COR-L47 (cell line): ENCODE measurements around the gene VANGL1.
"Not testable (repeated sequence)": the region's sequence is repeated elsewhere in the genome, so short reads cannot be mapped to it uniquely, and the experiment has no call there.

Source experiments
- DNase-seq: peaks from one replicate; lab custom pipeline; 2025; lab: John Stamatoyannopoulos, UW

The VANGL1 gene

DNA sequence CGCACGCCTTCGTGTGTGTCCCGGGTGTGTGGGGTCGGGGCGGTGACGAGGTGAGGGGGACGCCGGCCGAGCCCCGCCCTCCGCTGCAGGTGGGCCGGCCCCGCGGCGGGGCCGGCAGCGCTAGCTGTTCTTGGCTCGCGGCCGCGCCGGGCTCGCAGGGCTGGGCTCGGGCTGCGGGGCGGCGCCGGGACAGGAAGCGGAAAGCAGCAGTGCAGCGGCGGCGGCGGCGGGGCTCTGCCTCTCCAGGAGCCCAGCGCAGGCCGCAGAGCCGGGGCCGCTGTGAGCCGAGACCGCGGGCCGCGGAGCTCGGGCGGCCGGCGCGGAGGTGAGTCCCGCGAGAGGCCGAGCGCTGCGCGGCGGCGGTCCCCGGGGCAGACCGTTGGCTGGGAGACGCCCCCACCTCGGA lies at the start of gene VANGL1:
Gene VANGL1, plus strand, starts transcription at position 209 of the 406 bp plus-strand sequence. CDS start 9,444 bp downstream, outside the sequence.
- peak; percentile 66 for DNase-seq

DNA sequence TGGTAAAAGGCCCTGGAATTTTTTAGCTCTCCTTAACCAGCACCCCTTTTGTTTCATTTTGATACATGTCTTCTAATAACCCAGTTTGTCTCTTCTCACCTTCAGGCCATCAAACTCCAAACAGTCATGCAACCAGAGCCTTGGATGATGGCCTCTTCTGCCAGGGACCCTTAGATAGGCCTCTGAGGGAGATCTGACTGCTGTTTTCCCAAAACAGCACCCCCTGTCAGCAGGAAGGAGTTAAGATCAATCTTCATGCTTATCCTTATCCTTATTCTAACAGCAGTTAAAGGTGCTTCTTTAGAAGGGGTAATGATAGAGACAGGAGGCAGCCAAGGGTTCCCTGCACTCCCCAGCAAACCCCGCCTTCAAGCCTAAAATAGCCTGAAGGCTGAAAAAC lies 49.5 kb upstream of the VANGL1 start:
- no peak for DNase-seq

DNA sequence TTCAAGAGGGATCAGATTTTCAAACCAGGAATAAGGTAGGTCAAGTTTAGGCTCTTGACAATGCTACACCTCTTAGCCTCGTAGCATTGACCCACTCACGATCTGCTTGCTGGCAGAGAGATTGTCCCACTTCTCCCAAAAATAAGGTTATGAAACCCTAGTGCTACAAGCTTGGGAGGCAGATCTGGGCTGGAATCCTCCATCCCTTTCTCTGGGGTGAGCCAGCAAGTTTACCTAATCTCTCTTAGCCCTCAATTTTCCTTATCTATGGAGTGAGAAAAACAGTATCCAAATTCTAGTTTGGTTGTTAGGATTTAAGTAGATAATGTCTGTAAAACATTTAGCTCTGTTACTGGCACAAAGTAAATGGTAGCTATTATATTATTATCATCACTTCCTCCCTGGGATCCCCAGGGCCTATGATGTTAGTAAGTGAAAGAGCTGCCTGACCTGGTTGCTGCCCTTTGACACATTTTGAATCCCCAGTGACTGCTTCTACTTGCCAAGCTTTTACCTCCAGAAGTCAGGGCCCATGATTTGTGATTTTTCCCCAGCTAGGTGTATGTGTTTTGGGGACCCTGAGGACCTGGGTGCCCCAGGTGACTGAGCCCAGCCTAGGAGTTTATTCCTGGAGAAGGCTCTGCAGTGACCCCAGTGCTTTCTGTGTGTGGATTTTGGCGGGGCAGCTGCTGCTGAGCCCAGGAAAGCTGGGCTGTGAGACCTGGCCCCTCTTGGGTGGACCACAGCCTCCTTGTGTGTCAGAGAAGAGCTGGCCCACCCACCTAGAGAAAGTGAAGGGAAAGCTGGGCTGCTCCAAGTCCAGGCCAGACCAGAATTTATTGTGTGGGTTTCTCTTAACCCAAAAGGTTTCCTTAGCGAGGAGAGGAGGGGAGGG lies 48.2 kb upstream of the VANGL1 start:
- DNase-seq: no peak

DNA sequence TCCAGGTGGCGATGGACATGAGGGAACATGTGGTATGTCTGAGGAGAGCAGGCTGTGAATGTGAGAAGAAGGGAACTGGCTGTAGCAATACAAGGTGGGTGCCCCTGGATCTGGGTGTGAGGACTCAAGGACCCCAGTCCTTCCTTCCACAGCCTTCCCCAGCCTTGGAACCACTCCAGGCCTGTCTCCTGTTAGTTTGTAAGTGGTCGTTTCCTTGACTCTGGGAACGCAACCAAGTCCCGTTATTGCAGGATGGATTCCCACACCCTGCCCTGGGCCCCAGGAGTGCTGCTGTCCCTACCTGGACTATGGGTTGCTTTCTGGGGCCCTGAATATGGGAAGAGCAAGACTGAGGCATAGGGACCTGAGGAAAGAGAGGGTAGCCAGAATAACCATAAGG lies 47.2 kb upstream of the VANGL1 start:
- DNase-seq: no peak

DNA sequence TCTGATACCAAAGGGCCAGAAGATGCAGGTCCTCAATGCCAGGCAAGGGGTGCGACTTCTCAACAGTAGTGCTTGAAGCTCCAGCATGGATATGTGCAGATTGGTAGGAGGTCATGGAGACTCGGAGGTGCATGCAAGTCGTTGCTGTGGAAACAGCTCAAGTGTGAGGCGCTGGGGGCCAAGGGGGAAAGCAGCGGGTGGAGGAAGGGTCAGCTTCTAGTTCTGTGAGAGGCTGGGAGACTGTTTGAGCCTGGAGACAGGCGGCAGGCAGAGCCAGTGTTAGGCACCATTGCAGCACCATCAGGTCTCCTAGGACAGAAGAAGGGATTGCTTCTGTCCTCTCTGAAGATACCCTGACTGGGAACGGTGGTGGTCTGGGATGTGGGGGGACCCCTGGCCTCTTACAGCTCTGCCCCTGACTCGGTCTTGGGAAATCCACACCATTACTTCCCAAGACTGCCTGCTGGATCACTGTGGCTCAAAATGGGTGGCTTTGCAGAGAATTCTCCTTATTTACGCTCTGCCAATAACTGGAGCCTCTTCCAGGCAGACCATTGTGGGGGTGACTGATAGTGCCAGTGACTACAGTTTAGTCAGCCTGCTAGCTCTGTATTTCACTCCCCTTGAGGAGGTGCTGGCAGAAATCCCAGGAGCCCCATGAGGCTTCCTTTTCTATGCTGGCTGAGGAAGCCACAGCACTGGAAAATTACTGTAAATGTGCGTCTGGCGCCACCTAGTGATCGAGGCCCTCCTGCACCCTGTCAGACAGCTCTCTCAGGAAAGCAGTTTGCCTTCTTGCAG lies 46.3 kb upstream of the VANGL1 start:
- peak; percentile 96 for DNase-seq

DNA sequence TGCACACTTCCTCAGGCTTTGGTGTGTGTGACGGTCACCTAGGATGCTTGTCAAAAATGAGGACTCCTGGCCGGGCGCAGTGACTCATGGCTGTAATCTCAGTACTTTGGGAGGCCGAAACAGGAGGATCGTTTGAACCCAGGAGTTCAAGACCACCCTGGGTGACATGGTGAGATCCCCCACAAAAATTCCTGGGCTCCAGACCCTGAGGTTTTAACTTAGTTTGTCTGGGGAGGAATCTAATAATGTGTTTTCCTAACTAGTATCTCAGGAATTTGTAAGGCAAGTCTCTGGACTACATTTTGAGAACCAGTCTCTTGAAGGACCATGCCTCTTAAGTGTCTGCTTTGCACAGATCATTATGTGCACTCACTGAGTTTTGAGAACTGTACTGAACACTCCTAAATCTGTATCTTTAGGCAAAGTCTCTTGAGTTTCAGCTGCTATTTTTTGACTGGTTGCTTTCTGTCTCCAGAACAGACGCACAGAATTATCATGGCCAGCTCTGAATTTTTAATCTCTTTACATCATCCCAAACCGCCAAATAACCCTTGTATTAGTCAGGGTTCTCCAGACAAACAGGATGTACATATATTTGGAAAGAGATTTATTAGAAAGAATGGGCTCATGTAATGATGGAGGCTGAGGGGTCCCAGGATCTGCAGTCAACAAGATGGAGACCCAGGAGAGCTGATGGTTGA lies 45.5 kb upstream of the VANGL1 start:
- DNase-seq: no peak

DNA sequence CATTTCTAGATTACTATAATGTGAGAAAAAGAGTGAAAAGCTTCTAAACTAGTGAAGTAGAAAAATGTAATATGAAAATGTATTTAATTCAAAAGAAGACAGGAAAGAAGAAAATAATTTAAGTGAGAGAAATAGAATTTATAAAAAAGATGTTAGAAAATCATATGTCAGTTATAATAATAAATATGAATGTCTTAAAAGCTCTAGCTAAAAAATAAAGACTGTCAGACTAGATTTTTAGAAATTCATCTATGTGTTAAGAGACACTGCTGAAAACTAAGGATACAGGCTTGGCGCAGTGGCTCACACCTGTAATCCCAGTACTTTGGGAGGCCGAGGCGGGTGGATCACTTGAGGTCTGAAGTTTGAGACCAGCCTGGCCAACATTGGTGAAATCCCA lies 37.3 kb upstream of the VANGL1 start:
- DNase-seq: no peak

DNA sequence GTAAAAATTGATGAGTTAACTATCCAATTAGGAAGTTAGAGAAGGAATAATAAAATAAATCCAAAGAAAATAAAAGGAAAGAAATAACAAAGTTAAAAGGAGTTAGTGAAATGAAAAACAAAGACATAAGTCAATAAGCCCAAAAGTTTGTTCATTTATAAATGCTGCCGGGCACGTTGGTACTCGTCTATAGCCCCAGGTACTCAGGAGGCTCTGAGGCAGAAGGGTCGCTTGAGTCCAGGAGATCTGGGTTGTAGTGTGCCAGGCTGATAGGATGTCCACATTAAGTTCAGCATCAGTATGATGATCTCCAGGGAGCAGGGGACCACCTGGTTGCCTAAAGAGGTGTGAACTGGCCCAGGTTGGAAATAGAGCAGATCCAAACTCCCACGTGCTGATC lies 35.5 kb upstream of the VANGL1 start:
- no peak for DNase-seq

DNA sequence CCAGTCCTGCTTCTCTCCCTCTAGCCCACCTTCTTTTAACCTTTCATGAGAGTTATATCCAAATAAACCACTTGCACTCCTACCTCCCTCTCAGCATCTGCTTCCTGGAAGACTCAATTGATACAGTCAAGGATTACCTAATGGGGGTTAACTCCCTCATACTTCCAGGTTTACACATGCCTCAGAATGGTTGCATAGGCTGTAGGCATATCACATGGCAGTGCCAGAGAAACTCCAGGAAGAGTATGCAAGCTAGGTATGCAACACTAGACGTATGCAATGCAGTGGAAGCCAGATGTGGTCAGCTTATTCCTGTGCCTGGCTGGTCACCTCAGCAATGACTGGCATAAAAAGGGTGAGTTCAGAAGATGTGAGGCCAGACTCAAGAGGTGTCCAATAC lies 32.7 kb upstream of the VANGL1 start:
- DNase-seq: no peak

DNA sequence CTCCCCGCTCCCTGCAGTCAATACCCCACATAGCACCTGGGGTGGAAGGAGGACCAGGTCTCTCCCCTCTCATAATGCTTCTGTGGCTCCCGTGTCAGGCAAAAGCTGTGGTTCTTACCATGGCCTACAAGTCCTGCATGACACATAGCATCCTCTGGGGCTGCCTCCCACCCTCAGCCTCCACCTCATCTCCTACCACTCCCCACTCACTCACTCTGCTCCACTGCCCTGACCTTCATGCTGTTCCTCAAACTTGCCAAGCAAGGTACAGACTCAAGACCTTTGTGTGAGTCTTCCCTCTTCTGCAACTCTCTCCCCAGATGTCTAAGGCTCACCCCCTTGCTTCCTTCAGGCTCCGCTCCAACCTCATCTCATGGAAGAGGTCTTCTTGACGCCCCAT lies 28.0 kb upstream of the VANGL1 start:
- DNase-seq: no peak

DNA sequence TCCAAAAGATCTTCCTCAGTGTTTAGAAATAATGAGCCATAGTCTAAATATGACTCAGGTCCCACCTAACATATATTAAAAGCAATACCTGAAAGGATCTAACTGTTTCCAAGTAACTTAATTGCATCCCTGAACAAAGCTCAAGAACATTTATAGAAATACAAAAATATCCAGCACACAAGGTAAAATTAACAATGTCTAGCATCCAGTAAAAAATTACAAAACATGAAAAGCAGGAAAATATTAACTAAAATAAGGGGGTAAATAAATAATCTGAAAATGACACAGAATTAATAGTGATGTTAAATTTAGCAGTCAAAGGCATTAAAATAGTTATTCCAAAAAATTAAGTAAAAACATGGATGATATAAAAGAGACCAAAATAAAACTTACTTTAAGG lies 21.3 kb upstream of the VANGL1 start:
- DNase-seq: no peak

DNA sequence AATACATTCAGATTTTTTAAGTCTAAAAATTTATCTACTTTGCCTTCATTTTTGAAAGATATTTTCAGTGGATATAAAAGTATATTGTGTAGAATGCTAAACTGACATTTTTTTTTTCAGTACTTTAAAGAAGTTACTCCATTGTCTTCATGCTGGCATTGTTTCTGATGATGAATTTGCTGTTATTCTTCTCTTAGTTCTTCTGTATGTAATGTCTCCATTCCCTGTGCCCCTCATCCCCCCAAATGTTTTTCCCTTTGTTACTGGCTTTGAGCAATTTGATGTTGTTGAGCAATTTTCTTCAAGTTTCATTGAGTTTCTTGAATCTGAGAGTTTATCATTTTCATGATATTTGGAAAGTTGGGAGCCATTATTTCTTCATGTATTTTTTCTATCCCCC lies 20.8 kb upstream of the VANGL1 start:
- no peak for DNase-seq

DNA sequence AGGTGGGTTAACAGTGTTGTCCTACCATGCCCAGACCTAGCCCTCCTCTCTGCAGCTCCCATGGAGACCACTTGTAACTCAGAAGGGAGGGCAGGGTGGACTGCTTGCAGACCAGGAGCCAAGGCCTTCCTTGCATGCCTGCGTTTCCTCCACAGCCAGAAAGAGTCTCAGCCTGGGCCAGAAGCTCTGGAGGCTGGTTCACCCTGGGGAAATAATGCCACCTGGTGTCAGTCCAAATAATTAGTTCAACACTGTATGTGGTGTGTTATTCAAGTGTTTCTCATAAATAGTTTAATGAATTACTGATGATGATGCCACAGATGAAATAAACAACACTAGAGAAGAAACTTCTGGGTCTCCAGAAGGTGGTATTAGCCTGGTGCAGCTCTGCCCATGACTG lies 16.9 kb upstream of the VANGL1 start:
- DNase-seq: no peak

DNA sequence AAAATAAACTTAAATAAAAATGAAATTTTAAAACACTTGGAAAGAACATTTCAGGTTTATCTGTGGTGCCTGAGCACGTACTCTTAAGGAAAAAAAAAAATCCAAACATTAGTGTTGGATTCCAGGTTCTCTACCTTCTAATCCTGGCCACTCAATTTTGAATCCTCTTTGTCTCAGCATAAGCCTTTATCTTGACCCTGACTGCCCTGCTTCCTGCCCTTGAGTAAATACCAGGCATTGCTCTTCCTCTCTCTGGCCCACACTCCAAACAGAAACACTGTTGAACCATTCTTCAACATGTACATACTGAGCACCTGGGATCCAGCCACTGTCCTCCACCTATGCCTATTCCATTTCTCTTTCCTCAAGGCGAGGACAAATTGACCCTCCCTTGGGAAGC lies 11.4 kb upstream of the VANGL1 start:
- no peak for DNase-seq

DNA sequence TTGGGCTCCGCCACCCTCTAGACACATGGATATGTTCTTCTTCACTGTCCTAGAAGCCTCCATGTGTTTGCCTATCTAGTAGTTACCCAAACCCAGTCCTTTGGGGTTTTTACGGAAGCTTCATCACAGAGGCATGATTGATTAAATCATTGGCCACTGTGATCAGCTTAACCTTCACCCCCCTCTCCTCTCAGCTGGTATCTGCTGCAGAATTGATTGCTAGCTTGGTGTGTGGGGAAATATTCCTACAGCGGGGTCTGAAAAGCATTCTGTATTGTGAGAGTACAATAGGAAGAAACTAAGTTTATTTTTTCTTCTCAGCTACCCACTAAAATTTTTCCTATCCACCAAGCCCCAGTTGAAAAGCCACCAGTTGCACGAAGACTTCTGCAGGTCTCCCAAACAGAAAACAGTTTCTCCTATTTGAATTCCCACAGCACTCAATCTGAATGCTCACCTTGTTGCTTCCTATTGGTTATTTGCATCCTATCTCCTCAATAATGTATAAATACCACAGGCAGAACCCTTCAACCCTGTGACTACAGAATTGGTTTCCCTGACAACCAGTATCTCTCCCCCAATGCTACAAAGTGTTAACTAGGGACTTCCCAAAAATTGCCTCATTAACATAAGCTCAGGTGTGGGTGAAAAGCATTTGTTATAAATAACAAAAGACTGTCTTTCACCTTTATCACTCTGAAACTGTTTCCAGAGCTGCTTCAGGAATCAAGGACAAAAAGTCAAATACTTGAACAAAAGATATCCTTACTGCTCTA lies 9.3 kb upstream of the VANGL1 start:
- DNase-seq: no peak

DNA sequence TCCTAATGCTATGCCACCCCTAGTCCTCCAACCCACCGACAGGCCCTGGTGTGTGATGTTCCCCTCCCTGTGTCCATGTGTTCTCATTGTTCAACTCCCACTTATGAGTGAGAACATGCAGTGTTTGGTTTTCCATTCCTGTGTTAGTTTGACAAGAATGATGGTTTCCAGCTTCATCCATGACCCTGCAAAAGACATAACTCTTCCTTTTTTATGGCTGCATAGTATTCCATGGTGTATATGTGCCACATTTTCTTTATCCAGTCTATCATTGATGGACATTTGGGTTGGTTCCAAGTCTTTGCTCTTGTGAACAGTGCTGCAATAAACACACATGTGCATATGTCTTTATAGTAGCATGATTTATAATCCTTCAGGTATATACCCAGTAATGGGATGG lies 8.2 kb upstream of the VANGL1 start:
- DNase-seq: not testable (repeated sequence)

DNA sequence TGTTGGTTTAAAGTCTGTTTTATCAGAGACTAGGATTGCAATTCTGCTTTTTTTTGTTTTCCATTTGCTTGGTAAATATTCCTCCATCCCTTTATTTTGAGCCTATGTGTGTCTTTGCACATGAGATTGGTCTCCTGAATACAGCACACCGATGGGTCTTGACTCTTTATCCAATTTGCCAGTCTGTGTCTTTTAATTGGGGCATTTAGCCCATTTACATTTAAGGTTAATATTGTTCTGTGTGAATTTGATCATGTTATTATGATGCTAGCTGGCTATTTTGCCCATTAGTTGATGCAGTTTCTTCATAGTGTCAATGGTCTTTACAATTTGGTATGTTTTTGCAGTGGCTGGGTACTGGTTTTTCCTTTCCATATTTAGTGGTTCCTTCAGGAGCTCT lies 4.5 kb upstream of the VANGL1 start:
- DNase-seq: not testable (repeated sequence)

DNA sequence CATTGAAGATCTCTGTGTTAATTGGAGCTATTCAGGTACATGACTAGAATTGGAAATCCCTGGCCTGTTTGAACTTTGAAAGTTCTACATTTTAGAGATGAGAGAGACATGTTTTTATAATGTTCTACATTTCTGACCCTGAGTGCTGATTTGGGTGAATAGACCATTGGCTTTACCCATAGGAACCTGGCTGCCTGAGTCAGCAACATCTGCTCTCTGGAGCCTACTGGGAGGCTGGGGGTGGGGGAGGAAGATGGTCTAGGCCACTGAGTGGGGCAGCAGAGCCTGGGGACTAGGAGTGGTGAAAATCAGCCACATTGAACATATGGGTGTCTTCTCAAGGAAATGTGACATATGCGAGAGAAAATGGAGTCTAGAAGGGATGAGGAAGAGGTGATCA lies 1.4 kb upstream of the VANGL1 start:
- DNase-seq: no peak

DNA sequence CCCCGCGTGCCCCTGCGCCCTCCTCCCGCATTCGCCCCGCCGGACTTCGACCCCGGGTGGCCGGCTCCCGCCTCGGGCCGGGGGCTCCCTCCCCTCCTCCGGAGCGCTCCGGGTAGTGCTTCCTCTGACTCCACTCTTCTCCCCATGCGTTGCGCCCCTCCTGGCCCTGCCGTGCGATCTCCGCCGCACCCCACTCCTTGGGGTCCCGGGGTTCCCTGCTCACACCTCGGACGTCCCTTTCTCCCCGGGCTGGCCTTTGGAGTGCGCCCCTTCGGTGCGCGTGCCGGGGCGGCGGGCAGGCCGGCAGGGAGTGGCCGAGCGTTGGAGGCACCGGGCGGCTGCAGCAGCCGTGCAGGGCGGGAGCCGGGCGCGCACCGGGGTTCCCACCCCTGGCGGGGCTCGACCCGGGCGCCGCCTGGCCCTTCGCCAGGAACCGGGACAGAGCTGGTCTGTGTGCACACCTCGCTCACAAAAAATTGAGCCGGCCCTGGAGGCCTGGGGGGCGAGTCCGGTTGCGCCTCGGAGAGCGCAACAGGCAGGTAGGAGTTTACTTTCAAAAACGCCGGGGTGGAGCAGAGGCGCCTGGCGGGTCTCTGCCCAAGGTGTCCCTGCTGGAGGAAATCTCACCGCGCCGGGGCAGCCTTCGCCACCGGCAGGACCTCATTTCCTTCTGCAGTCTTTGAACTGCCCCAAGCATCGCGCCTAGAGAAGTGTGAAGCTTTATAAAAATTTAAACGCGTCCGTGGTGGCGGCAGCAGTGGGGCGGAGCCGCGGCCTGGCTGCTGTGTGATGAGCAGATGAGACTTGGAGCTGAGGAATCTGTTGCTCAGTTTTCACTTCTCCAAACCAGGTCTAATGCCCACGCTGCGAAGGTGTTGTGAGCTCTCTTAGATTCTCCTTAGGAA lies 650 bp downstream of the VANGL1 start:
- DNase-seq: peak; percentile 60

DNA sequence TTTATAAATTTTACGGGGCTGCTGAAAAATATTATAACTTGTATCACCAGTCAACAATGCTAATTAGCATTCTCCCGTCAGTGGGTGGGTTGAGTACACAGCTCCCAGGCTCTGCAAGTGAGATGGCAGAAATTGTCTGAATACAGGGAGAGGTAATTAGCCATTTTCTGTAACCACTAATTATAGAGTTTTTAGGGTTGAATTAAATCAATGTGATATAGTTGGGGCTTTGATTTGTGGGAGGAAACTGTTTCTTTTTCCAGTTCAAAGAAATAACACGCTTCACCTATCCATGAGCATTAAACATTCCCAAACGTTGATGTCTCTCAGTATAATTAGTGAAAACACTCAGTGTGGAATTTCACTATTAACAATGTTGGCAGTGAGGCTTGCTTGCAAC lies 1.5 kb downstream of the VANGL1 start:
- peak; percentile 33 for DNase-seq

DNA sequence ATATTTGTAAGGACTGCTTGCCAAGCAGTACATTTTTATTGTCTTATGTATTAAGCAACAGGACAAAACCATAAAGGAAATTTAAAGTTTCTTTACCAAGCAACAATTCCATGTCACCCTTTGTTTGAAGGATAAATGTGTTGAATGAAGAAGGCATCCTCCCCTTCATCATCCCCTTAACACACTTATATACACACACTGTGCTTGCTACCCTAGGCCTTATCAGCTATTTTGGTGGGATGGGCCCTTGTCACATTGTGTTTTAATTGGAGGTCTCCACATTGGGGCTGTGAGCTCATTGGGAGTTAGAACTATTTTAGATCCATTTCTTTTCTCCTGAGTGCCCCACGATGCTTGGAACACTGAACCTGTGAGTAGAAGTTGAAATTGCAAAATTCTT lies 1.9 kb downstream of the VANGL1 start:
- no peak for DNase-seq
